ENCODE measurements around the gene BRAT1.

Gene BRAT1

GRCh38 chr7:2495418-2496299, 59.7 kb downstream of the BRAT1 start:
- DNase-seq (ENCODE audit: low read depth) = no peak

DNA sequence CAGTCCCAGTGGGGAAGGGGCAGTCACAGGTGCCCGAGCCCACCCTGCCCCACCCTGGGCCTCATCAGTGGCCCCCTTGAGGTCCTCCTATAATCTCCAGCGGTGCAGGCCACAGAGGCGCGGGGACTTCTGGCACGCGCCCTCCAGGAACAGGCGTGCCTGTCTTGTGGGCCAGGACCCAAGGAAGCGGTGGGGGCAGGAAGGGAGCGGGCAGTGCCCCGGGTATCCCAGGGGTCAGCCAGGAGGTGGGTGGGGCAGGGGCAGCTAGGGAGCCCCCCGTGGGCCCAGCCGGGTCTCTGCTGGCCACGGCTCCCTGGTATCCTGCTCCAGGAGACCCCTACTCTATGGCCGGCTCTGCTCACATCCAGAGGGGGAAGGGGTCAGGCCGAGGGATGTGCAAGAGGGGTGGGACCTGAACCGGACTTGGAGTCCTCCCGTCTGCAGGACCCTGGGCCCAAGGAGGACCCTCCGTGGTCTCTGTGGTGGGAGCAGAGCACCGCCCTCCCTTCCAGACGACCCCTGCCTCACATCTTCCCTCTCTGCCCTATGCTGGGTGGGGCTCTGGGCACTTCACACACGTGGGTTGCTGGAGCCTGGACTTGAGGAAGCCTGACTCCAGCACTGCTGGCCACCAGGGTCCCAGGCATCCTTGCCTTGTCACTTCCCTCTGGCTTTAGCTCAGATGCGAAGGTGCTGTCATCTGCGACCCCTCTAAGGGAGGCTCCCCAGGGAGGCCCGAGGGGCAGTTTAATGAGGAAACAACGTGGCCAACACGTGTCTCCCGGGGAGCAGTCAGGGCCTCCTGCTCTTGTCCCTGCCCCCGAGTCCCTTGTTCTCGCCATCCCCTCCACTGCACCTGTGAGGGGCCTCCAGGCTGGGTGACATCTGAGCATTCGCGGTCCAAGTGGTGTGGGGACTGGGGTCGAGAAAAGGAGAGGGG, 60.9 kb downstream of the BRAT1 start:
- DNase-seq (ENCODE audit: low read depth) = no peak

DNA sequence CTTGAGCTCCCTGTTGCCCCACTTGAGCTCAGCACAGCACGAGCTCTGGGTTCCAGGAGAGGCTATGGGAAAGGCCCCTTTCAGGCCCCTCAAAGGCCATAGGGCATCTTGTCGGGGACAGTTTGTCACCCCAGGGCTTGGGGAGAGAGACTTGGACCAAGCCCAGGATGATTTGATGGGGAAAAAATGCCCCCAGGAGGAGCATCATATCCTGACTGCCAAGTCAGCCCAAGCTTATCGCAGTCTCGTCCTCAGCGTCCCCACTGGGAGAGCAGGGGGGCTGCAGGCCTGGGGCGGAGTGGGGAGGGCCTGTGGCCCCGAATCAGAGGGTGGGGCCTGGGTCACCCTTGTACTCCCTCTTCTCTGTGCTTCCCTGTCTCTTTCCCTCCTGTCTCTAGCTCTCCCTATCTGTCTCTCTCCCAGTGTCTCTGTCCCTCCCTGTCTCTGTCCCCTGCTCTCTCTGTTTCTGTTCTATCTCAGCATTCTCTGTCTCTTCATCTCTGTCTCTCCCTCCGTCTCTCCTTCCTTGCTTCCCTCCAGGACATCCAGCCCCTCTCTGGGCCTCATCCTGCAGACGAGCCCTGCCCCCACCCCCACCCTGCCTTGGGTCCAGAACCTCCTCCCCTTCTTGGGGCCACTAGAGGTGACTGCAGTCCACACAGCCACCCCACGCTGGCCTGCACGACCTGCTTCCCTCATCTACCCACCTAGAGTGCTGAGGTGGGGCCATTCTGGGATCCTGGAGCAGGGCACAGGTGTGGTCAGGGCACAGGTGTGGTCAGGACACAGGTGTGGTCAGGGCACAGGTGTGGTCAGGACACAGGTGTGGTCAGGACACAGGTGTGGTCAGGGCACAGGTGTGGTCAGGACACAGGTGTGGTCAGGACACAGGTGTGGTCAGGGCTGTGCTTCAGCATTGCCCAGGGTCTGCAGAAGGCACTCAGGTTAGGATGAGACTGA, 61.8 kb downstream of the BRAT1 start:
- no peak for DNase-seq (ENCODE audit: low read depth)

DNA sequence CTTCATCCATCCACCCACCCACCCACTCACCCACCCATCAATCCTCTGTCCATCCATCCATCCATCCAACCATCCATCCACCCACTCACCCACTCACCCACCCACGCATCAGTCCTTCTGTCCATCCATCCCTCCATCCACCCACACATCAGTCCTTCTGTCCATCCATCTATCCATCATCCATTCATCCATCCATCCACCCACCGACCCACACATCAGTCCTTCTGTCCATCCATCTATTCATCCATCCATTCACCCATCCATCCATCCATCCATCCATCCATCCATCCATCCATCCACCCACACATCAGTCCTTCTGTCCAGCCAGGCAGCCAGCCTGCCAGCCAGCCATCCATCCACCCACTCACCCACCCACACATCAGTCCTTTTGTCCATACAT, 63.3 kb downstream of the BRAT1 start:
- DNase-seq (ENCODE audit: low read depth) = no peak

- DNase-seq (ENCODE audit: low read depth) = no peak
Observed at GRCh38 chr7:2490181-2490651, 65.1 kb downstream of the BRAT1 start.

- DNase-seq (ENCODE audit: low read depth) = no peak
Observed at GRCh38 chr7:2488681-2489080, 66.6 kb downstream of the BRAT1 start.

DNA sequence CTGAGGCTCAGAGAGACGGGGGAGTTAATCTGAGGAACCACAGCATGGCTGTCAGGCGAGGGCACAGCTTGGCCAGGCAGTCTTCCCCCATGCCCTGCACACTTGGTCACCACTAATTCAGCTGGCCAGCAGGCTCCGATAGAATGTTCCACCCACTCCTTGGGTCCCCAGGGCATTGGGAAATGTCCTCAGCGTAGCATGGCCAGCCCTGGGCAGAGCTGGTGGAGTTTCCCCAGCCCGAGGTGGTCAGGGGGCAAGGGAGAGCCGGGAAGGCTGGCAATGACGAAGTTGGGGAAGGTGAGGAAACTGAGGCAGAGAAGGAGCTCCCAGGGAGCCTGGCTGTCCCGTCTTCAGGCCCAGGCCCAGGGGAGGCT, 67.1 kb downstream of the BRAT1 start:
- DNase-seq (ENCODE audit: low read depth) = no peak
